Endodermal cell (in vitro differentiated cells): ENCODE data around the gene FAM3C. TPM values are rescaled to one million over a fixed set of nuclear protein-coding genes. Genes with fewer than 3 reads are reported as not detected.

ENCODE experiments used
- DNase-seq: peaks from one replicate; pipeline ENCODE4 v3.0.0-alpha.2; 2017
- H3K27ac ChIP-seq: 2 replicates; pipeline ENCODE4 v1.5.1; 2013; ENCODE audit warnings: mild to moderate bottlenecking, low read depth, low read length, moderate library complexity
- H3K27me3 ChIP-seq: 2 replicates; pipeline ENCODE4 v1.6.1; 2013; ENCODE audit warnings: mild to moderate bottlenecking, low read length, moderate library complexity; ENCODE audit not compliant: insufficient read depth, control insufficient read depth, poor library complexity, severe bottlenecking
- H3K36me3 ChIP-seq: 2 replicates; pipeline ENCODE4 v1.7.0; 2013; ENCODE audit warnings: mild to moderate bottlenecking, low read length, moderate library complexity; ENCODE audit not compliant: control insufficient read depth, insufficient read depth
- H3K4me1 ChIP-seq: one replicate; pipeline ENCODE4 v1.7.0; 2013; ENCODE audit warnings: low read length; ENCODE audit not compliant: control insufficient read depth, insufficient read depth
- H3K4me3 ChIP-seq: 2 replicates; pipeline ENCODE4 v1.5.1; 2013; ENCODE audit warnings: mild to moderate bottlenecking, low read length, moderate library complexity
- H3K9ac ChIP-seq: 2 replicates; pipeline ENCODE4 v1.6.1; 2013; ENCODE audit warnings: mild to moderate bottlenecking, low read length, moderate library complexity; ENCODE audit not compliant: poor library complexity, severe bottlenecking; ENCODE audit errors: extremely low read depth
- H3K9me3 ChIP-seq: 2 replicates; pipeline ENCODE4 v1.6.1; 2013; ENCODE audit warnings: mild to moderate bottlenecking, low read length, moderate library complexity; ENCODE audit not compliant: control insufficient read depth
- H3K27ac Mint-ChIP-seq: 2 replicates; pipeline ENCODE4 v1.8.0; 2020; ENCODE audit warnings: mixed read lengths
- H3K27me3 Mint-ChIP-seq: 2 replicates; pipeline ENCODE4 v1.8.0; 2021; ENCODE audit warnings: mild to moderate bottlenecking, mixed read lengths; ENCODE audit not compliant: insufficient read depth
- H3K36me3 Mint-ChIP-seq: 2 replicates; pipeline ENCODE4 v1.8.0; 2020; ENCODE audit warnings: low read depth, mixed read lengths
- H3K4me1 Mint-ChIP-seq: 2 replicates; pipeline ENCODE4 v1.8.0; 2020; ENCODE audit warnings: mixed read lengths
- H3K4me3 Mint-ChIP-seq: 2 replicates; pipeline ENCODE4 v1.8.0; 2020; ENCODE audit warnings: mild to moderate bottlenecking, moderate library complexity, mixed read lengths
- H3K9me3 Mint-ChIP-seq: 2 replicates; pipeline ENCODE4 v1.8.0; 2020; ENCODE audit warnings: mild to moderate bottlenecking, mixed read lengths
- WGBS, 2 experiments: methylation state at CpG; one replicate each; pipeline versions ENCODE4 v1.1.5 to v1.1.7; 2013; ENCODE audit warnings: missing lambda C conversion rate in 2 of 2, mixed read lengths in 1 of 2; ENCODE audit not compliant: insufficient coverage in 1 of 2, insufficient read length in 1 of 2; 5-methylcytosine and 5-hydroxymethylcytosine counted together
- total RNA-seq, 2 donors: library from RNA; stranded (reverse); fragmentation: NEBNext Ultra II Directional in 1 of 2; extraction: Animal tissue kit (Norgen Biotek cat#: 25700) in 1 of 2; gene quantifications; 2 replicates in 1 of 2; 3 replicates in 1 of 2; pipeline ENCODE4 v1.2.1, GENCODE V29; 2021
- TF ChIP-seq, protein P1 (sequence below): fragments of 200-600 bp; sonication (generic); conservative IDR thresholded peaks from 2 replicates; pipeline ENCODE4 v1.5.0; 2021; ENCODE audit warnings: antibody characterized with exemption, mild to moderate bottlenecking

Gene FAM3C
- total RNA-seq, 2 donors from 2014 or later: 61.3 to 61.5 TPM

DNA sequence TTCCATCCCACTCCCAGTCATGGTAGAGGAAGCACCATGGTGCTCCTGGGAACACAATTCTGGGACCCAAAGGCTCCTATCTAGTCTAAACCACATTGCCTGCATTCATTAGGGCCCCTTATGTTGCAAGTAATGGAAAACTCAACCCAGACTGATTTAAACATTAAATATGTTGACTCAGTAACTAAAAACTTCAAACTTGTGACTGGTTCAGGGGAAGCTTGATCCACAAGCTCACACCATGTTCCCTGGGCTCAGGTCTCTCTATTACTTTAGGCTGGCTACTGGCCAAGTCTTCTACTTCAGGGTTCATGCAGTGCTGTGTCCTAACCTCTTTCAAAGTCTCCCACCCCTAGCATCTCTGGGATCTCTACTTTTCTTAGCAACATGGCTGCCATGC is 54.2 kb downstream of the FAM3C start:
- Histone ChIP-seq H3K27me3 (no peaks in the 10 kb centered on the region), H3K27ac (no peak overlapping the region), H3K9me3 (no peaks in the 10 kb centered on the region), H3K9ac (no peak overlapping the region), H3K36me3 (peaks cover 14% of the 10 kb centered on the region), H3K4me3 (no peak overlapping the region), H3K4me1 (no peaks in the 10 kb centered on the region)
- no peaks in the 10 kb centered on the region for H3K27me3 Mint-ChIP-seq
- no peaks in the 10 kb centered on the region for H3K4me1 Mint-ChIP-seq
- H3K36me3 Mint-ChIP-seq: peaks cover 14% of the 10 kb centered on the region
- DNase-seq: no peak
- TF ChIP-seq, protein P1, sequence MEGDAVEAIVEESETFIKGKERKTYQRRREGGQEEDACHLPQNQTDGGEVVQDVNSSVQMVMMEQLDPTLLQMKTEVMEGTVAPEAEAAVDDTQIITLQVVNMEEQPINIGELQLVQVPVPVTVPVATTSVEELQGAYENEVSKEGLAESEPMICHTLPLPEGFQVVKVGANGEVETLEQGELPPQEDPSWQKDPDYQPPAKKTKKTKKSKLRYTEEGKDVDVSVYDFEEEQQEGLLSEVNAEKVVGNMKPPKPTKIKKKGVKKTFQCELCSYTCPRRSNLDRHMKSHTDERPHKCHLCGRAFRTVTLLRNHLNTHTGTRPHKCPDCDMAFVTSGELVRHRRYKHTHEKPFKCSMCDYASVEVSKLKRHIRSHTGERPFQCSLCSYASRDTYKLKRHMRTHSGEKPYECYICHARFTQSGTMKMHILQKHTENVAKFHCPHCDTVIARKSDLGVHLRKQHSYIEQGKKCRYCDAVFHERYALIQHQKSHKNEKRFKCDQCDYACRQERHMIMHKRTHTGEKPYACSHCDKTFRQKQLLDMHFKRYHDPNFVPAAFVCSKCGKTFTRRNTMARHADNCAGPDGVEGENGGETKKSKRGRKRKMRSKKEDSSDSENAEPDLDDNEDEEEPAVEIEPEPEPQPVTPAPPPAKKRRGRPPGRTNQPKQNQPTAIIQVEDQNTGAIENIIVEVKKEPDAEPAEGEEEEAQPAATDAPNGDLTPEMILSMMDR: no peak
- H3K9me3 Mint-ChIP-seq: no peaks in the 10 kb centered on the region
- no peak overlapping the region for H3K4me3 Mint-ChIP-seq
- H3K27ac Mint-ChIP-seq: no peak overlapping the region

DNA sequence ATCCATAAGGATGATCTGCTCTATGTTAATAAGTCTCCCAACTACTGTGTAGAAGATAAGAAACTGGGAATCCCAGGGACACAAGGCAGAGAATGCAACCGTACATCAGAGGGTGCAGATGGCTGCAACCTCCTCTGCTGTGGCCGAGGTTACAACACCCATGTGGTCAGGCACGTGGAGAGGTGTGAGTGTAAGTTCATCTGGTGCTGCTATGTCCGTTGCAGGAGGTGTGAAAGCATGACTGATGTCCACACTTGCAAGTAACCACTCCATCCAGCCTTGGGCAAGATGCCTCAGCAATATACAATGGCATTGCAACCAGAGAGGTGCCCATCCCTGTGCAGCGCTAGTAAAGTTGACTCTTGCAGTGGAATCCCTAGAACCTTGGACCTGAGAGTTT is 57.0 kb downstream of the FAM3C start:
- TF ChIP-seq, protein P1: no peak
- no peaks in the 10 kb centered on the region for H3K27me3 ChIP-seq
- Mint-ChIP-seq H3K9me3 (no peaks in the 10 kb centered on the region), H3K27ac (no peak overlapping the region), H3K4me1 (no peaks in the 10 kb centered on the region), H3K4me3 (no peak overlapping the region), H3K36me3 (peaks cover 6% of the 10 kb centered on the region), H3K27me3 (peaks cover 4% of the 10 kb centered on the region)
- H3K9ac ChIP-seq: no peak overlapping the region
- 88 to 94% methylated on average over 4 to 5 of the region's 5 CpGs for WGBS, 2 experiments
- no peak overlapping the region for H3K4me3 ChIP-seq
- H3K36me3 ChIP-seq: peaks cover 10% of the 10 kb centered on the region
- no peak overlapping the region for H3K27ac ChIP-seq
- H3K9me3 ChIP-seq: no peaks in the 10 kb centered on the region
- no peaks in the 10 kb centered on the region for H3K4me1 ChIP-seq
- no peak for DNase-seq

DNA sequence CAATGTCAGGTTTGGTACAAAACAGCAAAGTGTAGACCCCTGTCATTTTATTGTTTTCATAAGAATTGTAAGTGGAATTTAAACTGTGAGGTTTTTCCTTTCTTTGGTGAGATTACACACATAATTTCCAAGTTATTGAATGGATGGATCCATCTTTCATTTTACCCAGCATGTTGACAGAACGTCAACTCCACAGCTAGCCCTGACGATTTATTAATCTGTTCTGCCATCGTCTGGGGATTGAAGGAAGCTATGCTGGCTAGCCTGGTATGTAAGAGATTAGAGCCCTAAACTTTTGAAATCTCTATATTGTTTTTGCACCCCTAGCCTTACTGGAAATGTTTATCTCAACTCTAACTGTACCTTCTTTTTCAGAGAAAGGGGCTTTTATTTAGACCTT is 58.7 kb downstream of the FAM3C start:
- Mint-ChIP-seq H3K4me3 (no peak overlapping the region), H3K4me1 (no peaks in the 10 kb centered on the region), H3K36me3 (peaks cover 5% of the 10 kb centered on the region), H3K27me3 (peaks cover 4% of the 10 kb centered on the region), H3K9me3 (no peaks in the 10 kb centered on the region), H3K27ac (no peak overlapping the region)
- WGBS, 2 experiments: 93 to 100% methylated on average over 1 to 3 of the region's 3 CpGs
- TF ChIP-seq, protein P1: no peak
- no peak overlapping the region for H3K9ac ChIP-seq
- no peak overlapping the region for H3K27ac ChIP-seq
- no peak for DNase-seq
- H3K4me3 ChIP-seq: no peak overlapping the region
- peaks cover 5% of the 10 kb centered on the region for H3K36me3 ChIP-seq
- H3K4me1 ChIP-seq: no peaks in the 10 kb centered on the region
- no peaks in the 10 kb centered on the region for H3K9me3 ChIP-seq
- H3K27me3 ChIP-seq: peaks cover 1% of the 10 kb centered on the region
